Measurements from ENCODE around the gene ZNF462.
"Not testable (repeated sequence)": the region's sequence is repeated elsewhere in the genome, so short reads cannot be mapped to it uniquely, and the experiment has no call there.

Gene ZNF462, protein sequence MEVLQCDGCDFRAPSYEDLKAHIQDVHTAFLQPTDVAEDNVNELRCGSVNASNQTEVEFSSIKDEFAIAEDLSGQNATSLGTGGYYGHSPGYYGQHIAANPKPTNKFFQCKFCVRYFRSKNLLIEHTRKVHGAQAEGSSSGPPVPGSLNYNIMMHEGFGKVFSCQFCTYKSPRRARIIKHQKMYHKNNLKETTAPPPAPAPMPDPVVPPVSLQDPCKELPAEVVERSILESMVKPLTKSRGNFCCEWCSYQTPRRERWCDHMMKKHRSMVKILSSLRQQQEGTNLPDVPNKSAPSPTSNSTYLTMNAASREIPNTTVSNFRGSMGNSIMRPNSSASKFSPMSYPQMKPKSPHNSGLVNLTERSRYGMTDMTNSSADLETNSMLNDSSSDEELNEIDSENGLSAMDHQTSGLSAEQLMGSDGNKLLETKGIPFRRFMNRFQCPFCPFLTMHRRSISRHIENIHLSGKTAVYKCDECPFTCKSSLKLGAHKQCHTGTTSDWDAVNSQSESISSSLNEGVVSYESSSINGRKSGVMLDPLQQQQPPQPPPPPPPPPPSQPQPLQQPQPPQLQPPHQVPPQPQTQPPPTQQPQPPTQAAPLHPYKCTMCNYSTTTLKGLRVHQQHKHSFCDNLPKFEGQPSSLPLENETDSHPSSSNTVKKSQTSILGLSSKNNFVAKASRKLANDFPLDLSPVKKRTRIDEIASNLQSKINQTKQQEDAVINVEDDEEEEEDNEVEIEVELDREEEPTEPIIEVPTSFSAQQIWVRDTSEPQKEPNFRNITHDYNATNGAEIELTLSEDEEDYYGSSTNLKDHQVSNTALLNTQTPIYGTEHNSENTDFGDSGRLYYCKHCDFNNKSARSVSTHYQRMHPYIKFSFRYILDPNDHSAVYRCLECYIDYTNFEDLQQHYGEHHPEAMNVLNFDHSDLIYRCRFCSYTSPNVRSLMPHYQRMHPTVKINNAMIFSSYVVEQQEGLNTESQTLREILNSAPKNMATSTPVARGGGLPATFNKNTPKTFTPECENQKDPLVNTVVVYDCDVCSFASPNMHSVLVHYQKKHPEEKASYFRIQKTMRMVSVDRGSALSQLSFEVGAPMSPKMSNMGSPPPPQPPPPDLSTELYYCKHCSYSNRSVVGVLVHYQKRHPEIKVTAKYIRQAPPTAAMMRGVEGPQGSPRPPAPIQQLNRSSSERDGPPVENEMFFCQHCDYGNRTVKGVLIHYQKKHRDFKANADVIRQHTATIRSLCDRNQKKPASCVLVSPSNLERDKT (N-terminal part only)

DNA sequence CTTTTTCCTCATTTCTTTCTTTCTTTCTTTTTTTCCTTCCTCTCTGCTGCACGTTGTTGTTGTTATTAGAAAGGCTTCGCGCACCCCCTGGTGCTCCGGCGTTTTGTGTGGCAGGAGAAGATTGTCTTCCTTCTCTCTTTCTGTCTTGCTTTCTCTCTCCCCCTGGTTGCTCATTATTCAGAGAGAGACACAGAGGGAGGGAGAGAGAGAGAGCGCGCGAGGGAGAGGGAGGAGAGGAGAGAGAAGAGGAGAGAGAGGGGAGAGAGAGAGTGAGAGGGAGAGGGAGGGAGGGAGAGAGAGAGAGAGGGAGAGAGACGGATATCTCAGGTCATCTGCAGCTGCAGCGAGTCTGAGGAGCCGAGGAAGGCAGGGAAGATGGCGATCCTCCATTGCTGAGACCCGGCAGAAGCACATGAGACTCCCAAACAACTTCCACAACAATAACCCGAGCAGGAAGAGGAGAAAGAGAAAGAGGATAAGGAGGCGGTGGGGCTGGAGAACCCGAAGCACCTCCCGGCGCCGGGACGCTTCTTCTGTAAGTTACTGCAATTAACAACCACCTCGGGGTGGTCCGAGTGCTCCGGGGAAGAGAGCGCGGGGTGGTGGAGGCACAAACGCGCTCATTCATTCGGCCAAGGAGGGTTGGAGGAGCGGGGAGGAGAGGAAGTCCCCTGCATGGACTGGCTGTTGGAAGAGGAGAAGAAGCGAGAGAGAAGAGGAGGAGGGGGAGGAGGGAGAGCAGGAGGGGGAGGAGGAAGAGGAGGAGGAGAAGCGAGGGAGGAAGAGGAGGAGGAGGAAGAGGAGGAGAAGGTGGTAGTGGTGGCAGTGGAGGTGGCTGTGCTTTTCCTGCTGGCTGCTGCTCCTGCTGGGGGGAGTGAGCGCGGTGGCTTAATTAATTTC lies at the start of gene ZNF462:
Gene ZNF462 (plus strand): TSS at position 346 of the 900 bp plus-strand sequence. CDS start 60,218 bp downstream, outside the sequence.
- peak; percentile 72 for DNase-seq

DNA sequence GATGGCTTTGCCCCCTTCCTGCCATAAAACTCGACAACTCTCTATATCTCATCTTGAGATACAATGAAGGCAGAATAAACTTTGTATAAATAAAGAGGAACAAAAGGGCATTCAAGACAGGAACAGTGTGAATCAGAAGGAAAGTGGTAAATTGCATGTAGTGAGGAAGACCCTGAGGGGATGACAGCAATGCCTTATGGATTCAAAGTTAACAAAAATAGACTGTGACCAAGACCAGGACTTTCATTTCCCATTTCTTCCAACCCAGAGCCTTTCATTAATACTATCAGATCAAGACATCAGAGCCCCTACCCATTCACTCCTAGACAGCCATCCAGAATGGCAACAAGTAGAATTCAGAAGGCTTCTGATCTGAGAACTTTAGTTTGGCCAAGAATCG lies 46.4 kb upstream of the ZNF462 start:
- no peak for DNase-seq

DNA sequence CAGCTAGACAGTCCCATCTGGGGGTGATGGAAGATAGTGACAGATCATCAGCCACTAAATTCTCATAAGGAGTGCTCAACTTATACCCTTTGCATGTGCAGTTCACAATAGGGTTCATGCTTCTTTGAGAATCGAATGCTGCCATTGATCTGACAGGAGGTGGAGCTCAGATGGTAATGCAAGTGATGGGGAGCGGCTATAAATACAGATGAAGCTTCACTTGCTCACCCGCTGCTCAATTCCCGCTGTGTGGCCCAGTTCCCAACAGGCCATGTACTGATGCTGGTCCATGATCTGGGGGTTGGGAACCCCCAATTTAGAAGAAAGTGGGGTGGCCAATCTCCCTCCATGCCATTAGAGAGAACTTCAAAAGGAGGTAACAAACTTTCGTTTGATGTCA lies 44.9 kb upstream of the ZNF462 start:
- no peak for DNase-seq

DNA sequence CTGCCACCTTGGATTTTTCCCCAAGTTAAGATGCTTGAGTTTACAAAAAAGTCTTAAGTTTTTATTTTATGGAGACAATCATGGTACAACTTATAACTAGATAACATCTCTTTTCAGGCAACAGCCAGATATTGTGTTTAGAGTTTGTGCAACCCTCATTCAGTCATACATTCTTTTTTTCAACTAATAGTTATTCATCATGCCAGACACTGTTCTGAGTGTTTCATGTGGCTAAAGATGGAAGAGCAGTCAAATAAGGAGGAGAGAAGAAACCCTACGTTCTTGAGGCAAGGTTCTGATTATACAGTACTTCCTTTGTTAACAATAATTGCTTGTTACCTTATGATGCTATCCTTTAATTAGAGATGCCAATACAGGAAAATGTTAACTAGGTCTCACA lies 42.1 kb upstream of the ZNF462 start:
- no peak for DNase-seq

DNA sequence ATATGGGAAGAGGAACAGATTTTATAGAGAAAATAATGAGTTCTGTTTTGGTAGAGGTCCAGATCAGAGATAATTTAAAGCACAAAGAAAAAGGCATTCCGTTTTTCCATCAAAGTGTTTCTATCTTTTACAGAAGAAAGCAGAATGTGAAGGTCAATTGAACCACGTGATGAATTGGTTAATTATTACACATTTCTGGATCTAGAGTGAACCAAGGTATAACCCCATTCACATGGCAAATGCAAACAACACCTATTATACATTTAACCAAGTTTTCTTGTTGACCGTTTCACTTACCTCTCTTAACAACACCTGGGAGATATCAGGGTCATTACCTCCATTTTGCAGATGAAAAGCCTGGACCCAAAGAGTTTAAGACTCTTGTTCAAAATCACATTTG lies 34.9 kb upstream of the ZNF462 start:
- no peak for DNase-seq

DNA sequence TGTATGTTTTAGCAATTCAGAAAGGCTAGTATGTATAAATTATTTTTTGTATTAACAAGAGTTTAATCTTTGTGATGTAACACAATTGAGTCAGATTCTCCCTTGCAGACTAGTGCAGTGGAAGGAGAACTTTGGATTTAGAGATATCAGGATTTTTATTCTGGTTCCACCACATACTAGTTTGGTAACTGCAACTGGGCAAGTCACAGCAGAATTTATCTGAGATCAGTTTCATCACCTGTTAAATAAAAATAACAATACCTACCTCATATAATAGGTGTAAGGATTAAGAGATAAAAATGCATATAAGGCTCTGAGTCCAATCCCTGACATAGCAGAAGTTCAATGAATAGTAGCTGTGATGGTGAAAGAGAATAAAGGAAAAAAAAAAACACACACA lies 34.0 kb upstream of the ZNF462 start:
- no peak for DNase-seq

DNA sequence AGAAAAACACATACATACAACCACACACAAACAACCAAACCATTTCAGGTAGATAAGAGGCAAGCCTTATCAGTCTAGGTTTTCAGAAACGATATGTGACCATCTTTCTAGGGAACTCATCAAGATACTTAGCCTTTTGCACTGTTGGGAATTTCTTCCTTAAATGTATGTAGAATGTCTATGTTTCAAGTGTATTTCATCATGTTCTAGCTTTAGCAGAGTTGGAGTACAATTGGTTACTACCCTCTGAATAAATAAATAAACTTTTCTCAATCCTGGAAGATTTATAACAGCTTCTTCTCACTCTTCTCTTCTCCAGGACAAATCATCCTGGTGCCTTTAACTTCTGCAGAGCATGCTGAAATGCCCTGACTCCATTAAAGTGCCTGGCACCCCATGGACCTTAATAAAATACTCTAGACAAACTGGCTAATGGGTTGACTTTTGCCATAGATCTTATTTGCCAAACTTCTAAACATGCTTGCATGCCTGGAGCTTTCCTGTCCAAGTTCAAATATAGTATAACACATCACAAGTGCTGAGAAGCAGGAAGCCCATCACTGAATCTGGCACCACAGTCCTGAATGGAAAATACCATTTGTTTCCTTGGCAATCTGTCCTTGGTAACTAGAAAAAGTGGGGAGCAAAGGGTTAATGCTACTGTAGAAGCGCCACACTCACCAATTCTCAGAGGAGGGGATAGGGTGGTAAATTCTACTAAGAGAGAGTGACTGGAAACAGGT lies 33.1 kb upstream of the ZNF462 start:
- DNase-seq: no peak

DNA sequence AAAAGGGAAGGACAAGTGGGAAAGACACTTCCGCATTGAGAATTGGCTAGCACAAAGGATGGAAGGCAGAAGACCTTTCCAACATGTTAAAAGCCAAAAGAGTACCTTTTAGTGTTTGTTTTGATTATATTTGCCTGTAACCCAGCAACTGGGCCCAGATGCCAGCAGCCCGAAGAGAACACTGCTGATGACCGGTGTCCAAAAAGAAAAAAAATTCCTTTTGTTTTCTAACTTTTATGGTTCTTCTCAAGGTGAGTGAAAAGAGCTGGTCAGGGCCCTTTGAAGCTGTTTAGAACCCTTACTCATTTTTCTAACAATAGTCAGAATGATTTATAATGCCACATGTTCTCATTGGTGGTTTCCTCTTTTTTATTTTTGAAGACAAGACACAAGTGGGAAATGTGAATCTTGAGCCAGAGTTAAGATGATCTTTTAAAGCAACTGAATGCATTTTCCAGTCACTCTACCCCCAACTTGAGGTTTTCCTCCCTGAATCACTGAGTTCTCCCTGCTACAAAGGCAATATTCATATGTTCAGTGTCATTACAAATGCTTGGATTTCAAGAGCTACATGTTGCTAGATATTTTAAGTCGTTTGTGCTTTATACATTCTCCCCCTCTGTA lies 32.3 kb upstream of the ZNF462 start:
- DNase-seq: no peak

DNA sequence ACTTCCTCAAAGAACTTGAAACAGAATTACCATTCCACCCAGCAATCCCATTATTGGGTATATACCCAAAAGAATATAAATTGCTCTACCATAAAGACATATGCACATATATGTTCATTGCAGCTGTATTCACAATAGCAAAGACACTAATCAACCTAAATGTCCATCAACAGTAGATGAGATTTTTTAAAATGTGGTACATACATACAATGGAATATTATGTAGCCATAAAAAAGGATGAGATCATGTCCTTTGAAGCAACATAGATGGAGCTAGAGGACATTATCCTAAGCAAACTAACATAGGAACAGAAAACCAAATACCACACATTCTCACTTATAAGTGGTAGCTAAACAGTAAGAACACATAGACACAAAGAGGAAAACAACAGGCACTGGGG lies 28.1 kb upstream of the ZNF462 start:
- no peak for DNase-seq

DNA sequence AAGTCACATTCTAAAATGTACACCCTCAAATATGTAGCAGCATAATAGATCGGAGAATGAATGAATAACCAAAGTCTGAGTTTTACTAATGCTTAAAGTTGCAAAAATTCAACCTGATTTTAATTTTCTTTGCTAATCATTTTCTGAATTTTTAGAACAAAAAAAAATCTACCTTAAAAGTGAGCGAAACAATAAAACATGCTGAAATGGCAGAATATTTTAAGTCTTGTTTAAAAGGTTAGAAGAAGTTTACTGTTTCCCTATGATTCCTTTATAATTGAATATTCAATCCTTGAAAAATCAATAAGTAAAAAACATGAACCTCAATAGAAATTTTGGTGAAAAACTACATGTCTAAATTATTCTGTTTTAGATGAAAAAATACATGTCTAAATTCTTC lies 27.1 kb upstream of the ZNF462 start:
- DNase-seq: no peak

DNA sequence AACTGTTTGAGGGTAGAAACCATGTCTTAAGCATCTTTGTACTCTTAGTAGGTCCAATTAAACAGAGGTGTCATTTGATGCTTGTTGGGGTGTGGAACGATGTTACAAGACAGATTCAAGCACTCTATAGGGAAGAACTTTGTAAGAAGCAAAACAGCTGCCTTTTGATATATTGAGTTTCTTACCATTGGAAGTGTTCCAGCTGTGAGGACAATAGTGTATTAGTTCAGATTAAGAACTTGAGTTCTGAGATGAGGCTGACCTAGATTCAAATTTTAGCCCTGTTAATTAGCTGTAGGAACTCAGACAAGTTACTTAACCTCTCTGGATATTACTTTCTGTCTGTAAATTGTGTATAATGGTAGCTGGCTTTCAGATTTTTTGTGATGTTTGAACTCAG lies 19.6 kb upstream of the ZNF462 start:
- no peak for DNase-seq

DNA sequence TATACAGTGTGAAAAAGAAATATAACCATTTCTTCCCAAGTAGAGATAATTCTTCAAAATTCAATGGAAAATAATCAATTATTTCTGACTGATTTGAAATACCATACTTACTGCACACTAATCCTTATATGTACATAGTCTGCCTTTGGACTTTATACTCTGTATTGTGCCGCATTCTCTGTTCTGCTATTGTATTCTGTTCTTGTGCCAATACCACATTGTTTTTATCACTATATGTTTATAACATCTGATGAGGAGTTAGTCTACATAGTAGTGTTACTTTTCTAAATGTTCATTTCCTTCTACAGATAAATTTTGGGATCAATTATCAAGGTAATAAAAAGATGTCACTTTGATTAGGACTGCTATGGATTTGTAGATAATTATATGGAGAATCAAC lies 16.7 kb upstream of the ZNF462 start:
- no peak for DNase-seq

DNA sequence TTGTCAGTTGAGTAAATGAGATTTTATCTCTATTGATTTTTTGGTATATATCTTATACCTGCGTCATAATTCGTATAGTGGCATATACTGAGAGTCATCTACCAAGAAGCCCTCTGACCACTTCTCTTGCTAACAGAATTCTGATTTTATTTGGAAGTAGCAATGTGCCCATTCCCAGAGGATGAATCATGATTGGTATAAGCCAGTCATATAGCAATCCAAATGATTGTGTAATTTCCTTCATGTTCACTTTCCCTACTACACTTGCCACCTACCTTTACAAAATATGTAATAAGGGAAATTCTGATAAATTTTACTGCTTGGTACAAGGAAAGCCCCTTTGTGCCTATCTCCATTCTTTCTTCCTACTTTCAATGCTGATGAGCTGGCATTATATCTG lies 16.1 kb upstream of the ZNF462 start:
- no peak for DNase-seq

DNA sequence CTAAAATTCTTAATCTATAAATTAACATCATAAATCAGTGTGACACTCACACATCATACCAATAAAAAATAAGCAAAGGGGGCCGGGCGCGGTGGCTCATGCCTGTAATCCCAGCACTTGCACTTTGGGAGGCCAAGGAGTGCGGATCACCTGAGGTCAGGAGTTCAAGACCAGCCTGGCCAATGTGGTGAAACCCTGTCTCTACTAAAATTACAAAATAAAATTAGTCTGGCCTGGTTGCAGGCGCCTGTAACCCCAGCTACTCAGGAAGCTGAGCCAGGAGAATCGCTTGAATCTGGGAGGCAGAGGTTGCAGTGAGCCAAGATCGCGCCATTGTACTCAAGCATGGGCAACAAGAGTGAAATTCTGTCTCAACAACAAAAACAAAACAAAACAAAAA lies 11.3 kb upstream of the ZNF462 start:
- DNase-seq: not testable (repeated sequence)

DNA sequence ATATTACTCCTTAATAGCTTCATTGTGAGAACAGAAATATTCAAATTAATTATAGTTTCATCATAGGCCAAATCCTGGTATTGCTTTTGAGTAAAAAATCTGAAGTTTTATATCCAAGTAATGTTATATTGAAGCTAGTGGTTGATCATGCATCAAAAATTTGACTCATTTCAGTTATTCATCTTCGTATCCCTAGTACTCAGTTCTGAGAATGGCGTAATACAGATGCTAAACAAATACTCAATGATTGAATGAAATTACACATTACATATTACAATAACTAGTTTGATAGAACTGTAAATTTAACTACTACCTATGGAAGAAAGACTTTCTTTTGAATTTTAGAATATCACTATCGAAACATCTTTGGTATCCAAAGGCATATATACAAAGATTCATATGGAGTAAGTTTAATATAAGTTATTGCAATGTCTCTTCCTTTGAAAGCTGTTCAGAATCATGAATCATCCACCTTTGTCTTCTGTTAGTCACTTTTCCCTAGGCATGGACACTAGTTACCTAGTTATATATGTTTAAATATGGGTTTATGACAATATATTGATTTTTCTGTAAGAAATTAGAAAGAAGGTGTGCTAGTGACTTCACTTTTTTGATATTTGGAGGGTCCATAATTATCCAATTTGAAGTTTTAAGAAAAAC lies 5.0 kb upstream of the ZNF462 start:
- DNase-seq: no peak

DNA sequence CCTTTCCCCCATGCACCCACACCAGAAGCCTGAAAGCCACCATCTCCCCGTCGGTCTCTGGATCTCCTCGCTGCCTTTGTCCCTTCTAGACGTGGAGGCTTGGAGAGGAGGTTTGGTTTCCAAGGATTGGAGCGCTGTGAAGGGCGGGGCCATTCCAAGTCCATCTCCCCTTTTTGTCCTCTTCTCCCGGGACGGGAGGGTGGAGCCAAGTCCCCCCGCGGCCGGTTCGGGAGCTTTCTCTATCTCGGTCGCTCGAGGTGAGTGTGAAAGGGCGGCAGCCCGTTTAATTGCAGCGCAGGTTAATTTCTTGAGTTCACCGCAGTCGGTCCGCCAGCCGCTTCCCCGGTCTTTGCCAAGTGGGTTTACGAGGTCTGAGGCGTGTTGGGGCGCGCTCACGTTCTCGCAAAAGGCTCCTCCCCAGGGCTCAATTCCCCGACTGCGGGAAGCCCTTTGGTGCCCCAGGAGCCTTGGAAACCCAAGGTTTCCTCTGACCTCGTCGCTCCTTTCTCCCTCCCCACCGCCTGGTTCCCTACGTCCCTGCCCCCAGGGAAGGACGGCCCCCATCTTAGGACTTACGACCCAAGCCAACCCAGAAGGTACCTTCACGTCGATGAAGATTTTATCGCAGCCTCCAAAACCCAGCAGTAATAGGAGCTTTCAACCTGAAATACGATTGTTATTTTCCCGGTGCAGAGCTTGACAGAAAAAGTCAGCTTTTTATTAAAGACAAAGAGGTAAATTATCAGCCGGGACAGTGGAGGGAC lies 2.8 kb upstream of the ZNF462 start:
- DNase-seq: no peak

DNA sequence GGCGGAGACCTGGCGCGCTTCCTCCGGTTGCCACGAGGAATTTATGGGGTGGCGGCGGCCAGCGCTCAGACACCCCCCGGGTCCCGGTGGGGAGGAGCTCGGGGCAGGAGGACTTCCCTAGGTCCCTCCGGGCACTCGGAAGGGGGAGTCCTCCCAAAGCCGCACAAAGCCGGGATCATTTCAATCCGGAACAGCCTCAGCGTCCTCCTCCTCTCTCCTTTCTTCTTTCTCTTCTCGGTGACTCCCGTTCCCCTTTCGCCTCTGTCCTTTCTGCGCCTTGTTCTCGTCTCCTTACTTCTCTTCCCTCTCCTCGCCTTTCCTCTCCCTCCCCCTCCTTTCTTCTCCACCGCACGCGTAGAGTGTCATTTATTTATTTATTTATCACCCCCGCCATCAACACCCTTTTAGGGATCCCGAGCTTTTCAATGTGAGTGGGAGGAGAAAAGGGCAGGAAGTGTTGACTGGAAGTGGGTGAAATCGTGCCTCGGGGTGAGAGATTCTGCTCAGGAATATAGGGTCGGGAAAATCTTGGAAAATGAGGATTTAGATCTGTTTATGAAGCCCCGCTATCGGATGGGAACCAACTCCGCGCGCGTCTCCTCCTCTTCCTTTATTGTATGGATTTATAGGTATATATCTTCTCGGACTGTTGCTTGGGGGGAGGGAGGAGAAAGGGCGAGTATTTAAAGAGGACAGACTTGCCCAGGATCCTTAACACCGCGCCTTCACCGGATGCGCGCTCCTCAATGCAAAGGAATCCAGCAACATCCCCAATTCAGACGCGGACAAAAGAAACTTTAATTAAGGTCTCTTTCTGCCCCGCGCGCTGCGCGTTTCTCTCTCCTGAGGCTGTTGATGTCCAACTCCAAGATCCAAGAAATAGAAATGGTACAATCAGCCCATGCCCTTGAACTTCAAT lies 2.0 kb upstream of the ZNF462 start:
- peak; percentile 30 for DNase-seq

DNA sequence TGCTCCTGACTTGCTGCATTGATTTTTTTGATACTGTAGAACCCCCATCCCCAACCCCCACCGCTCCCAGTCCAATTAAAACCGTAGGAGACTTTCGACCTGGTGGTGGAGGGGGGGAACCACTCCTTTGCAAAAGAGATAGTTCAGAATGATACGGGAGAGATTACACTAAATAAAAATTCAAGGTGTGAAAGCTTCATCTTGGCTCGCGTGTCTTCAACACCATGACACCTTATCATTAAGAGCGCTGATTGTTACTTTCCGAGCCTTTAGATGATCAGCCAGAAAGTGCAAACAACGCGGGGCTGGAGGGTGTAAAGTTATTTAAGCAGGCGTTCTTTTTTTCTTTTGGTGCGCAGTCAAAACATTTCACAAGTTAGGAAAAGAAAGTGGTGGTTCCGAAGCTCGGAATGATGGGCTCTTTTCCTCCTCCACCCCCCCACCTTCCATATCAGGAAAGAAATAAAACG lies 1.3 kb upstream of the ZNF462 start:
- peak; percentile 44 for DNase-seq

All from midbrain (tissue), 1 donor.